ENCODE data around the gene SCG5.

- TF ChIP-seq CTCF (IDR thresholded peaks at IDR 0.05; ENCODE audit: low read length) (no peak), EZH2 (IDR thresholded peaks at IDR 0.05; ENCODE audit: borderline replicate concordance, low read length) (no peak)
These were observed 44.1 kb downstream of the SCG5 start for GRCh38 chr15:32685576-32685975.

Data from OCI-LY1 (cell line).